CD4-positive, alpha-beta T cell treated with Interleukin-17A for 4 hours (primary cell): ENCODE measurements around the gene LLPH.
"Not testable (repeated sequence)": the region's sequence is repeated elsewhere in the genome, so short reads cannot be mapped to it uniquely, and the experiment has no call there.

Experiments
- DNase-seq: peaks from one replicate; pipeline ENCODE4 v3.0.0-alpha.2; 2020; ENCODE audit warnings: mixed read lengths

LLPH gene

GRCh38 chr12:66130267-66131066 is at the start of gene LLPH:
Gene LLPH, minus strand, starts transcription at chr12:66130750. Its CDS starts 1,644 bp downstream, at chr12:66129106.
- DNase-seq: peak; percentile 90

GRCh38 chr12:66176105-66176900 is 45.8 kb upstream of the LLPH start:
- DNase-seq: no peak

- DNase-seq: not testable (repeated sequence)
Observed at GRCh38 chr12:66174391-66175325, 44.1 kb upstream of the LLPH start.

GRCh38 chr12:66170606-66171005 is 40.1 kb upstream of the LLPH start:
- DNase-seq: no peak

- peak; percentile 85 for DNase-seq
Observed at GRCh38 chr12:66169221-66170170, 38.9 kb upstream of the LLPH start, which contains the start of gene TMBIM4. Gene TMBIM4, minus strand, starts transcription at chr12:66169996. Its CDS starts 45 bp downstream, at chr12:66169951.

GRCh38 chr12:66168410-66168809 is 37.9 kb upstream of the LLPH start:
- DNase-seq: no peak

DNA sequence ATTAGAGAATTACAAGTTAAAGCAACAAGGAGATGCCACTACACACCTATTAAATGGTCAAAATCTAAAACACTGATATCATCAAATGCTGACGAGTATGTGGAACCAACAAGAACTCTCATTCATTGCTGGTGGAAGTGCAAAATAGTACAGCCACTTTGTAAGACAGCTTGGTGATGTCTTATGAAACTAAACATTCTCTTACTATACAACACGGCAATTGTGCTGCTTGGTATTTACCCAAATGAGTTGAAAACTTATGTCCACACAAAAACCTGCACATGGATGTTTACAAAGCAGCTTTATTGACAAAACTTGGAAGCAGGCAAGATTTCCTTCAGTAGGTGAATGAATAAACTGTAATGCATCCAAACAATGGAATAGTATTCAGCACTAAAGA is 36.0 kb upstream of the LLPH start:
- DNase-seq: no peak

- no peak for DNase-seq
Observed at GRCh38 chr12:66165141-66165540, 34.6 kb upstream of the LLPH start.

DNA sequence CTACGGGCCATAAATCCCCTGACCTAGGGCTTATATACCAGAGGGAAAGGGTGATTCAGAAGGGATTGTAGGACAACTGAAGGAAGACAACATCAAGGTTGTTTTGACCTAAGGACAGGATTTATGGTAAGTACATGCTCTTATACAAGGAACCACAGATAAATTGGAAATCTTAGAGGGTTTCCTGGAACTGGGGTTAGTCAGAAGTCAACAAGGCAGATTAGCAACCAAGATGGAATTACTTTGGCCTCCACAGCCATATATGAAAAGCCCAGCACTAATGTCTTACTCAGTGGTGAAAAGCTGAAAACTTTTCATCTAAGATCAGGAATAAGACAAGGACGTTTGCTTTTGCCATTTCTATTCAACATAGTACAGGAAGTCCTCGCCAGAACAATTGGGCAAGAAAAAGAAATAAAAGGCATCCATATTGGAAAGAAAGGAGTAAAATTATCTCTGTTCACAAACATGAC is 33.8 kb upstream of the LLPH start:
- no peak for DNase-seq

GRCh38 chr12:66163289-66163688 is 32.7 kb upstream of the LLPH start:
- no peak for DNase-seq

- no peak for DNase-seq
Observed at GRCh38 chr12:66162701-66163100, 32.2 kb upstream of the LLPH start.

- DNase-seq: no peak
Observed at GRCh38 chr12:66160704-66161103, 30.2 kb upstream of the LLPH start.

DNA sequence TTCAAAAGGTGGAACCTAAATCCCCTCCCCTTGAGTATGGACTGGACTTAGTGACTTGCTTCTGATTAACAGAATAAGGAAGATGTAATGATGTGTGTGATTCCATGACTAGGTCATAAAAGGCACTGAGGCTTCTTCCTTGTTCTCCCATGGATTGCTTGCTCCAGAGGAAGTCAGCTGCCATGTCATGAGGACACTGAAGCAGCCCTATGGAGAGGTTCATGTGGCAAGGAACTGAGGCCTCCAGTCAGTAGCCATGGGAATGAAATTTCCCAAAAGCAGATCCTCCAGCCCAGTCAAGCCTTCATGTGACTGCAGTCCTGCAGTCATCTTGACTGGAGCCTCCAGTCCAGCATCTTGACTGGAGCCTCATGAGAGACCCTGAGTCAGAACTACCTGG is 28.6 kb upstream of the LLPH start:
- DNase-seq: no peak

DNA sequence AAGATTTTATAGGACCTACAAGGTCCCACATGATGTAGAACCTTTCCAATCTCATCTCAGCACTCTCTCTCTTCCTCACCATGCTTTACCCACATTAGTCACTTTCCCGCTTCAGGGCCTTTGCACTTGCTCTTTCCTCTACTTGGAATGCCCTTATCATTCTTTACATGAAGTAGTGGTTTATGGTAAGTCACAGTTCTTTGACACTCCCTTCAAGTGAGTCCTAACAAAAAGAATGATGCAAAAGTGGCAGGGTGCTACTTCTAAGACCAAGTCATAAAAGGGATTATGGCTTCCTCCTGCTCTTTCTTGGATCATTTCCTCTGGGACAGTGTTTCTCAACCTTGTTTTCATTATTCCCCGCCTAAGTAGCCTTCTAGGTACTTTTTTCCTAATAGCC is 26.1 kb upstream of the LLPH start:
- DNase-seq: no peak

- no peak for DNase-seq
Observed at GRCh38 chr12:66154776-66155175, 24.2 kb upstream of the LLPH start.

DNA sequence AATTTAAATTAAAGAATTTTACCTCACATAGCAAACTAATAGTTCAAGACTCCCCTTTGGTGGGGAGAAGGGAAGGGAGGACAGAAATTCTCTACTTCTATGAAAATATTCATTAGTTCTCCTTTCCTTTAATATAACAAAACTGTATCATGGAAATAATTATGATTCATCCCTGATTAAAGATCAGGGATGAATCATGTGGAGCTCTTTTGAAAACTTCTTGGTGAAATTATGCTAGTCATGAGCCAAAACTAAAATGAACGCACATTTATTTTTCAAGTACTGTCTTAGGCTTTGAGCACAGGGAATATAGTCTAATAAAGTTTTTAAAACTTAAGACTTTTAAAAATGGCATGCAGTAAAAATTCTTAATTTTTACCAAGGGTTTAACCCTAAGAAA is 22.2 kb upstream of the LLPH start:
- no peak for DNase-seq

DNA sequence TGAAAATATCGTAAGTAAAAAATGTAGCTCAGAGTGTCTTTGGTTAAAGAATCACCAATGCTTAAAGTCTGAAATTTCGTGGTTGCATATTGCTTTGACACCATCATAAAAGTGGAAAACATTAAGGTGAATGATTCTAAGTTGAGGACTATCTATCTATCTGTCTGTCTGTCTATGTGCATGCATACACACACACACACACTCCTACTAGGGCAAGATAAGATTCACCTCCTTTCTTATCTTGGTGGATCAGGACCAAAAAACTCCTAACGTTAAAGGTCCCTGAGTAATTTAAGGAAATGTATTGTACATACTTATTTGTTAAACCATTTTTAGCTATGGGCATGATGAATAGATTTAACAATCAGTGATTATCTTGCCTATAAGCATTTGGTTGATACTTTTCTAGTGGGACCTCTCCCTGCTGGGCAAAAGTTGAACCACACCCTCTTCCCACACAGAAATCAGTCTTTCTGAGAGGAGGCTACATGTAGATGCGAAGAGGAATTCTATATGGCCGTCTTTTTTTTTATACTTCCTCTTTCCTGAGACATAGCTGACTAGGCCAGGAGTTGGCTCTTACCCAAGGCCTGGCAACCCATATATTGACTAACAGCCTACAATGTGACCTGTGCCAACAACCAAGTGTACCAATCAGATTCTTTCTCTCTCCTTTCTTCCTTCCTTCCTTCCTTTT is 19.3 kb upstream of the LLPH start:
- DNase-seq: no peak

DNA sequence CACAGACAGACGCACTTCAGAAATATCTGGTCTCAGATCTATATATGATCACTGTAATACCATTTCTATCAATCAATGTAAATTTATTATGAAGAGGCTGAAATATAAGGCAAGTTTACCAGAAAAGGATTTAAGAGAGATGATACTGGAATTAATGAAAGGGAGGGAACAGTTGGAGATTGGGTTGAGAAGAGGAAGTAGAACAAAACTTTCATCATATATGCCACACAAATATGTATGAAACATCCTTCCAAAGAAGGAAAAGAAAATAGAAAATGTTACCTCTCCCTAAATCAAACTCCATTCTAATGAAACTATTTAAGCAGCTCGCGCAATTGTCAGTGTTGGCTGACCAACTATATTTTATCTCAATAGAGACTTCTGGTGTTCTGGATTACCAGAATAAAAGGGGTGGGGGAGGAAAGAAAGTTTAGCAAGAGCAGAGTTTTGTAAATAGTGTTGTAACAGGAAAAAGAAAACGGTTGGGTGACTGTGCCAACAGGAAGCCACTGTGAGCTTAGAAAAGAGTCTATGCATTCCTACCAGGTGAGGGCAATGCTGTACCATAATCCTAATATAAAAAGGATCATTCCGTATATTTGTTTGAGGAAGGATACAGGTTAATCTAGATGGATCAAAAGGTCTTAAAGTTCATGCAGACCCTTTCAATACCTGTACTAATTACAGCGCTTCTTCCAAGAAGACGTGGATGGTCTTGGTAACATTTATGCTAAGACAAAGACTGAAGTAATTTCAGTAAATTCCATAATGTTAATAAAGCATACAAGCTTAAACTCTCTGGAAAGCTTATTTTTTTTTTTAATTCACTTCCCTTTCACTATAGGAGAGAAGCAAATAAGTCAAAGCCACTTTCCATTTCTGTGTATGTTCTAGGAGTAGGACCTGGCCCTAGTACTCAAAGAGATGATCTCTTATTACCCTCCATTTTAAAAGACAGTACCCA is 14.5 kb upstream of the LLPH start:
- DNase-seq: no peak

DNA sequence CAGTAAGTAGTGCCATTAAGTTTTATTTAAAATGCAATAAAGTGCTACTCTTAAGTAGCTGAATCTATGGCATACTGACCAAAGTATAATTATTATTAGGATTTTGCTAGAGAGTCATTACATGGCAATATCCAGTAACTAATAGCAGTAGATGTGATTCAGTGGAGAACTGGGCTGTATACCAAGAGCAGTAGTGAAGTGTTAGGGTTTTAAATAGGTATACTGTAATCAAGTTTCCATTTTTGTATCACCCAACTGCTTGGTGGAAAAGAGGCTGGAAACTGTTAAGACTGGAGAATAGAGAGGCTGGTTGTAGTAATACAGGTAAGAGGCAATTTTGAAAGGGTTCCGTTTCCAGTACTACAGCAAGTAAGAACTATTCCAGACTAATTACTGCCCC is 13.3 kb upstream of the LLPH start:
- no peak for DNase-seq

- DNase-seq: no peak
Observed at GRCh38 chr12:66142826-66143225, 12.3 kb upstream of the LLPH start.
